Vagina (tissue), 2 donors: ENCODE data around the gene MARVELD2.

ENCODE experiments used
- POLR2AphosphoS5 ChIP-seq, 2 donors: sonication (generic); formaldehyde crosslinking; IDR thresholded peaks; one replicate each; pipeline ENCODE4 v1.9.0; 2017; ENCODE audit warnings: antibody characterized with exemption in 2 of 2, mild to moderate bottlenecking in 2 of 2, low read depth in 1 of 2; ENCODE audit not compliant: insufficient read depth in 1 of 2
- TF ChIP-seq, protein P1 (sequence below), 3 experiments: fragments of 450-650 bp in 2 of 3; fragments of 200-600 bp in 1 of 3; sonication (generic) in 1 of 3; IDR thresholded peaks; one replicate each; pipeline ENCODE4 v1.5.1; 2017 to 2019; ENCODE audit warnings: antibody characterized with exemption in 3 of 3, mild to moderate bottlenecking in 2 of 3, moderate library complexity in 2 of 3

DNA sequence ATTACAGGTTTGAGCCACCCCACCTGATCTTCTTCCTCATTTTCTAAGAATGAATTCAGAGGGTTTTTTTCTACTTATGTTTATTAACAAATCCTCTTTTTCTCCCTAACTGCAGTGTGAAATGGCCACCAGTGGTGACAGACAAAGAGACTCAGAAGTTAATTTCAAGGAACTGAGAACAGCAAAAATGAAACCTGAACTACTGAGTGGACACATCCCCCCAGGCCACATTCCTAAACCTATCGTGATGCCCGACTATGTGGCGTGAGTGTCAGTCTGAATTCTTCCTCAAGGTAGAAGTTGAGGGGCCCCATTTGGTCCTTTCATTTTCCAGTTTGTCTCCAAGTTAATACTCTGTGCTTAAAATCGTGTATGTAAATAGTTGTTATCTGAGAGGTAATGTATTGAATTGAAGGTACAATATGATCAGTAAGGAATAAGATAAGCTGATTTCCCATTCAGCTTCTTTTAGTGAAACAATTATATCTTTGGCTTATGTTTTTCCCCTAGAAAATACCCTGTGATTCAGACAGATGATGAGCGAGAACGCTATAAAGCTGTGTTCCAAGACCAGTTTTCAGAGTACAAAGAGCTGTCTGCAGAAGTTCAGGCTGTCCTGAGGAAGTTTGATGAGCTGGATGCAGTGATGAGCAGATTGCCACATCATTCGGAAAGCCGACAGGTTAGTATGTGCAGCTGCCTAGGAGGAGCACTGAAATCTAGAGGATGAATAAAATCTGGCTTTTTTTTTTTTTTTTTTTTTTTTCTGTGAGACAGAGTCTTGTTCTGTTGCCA lies 17.7 kb downstream of the MARVELD2 start:
- TF ChIP-seq, protein P1, sequence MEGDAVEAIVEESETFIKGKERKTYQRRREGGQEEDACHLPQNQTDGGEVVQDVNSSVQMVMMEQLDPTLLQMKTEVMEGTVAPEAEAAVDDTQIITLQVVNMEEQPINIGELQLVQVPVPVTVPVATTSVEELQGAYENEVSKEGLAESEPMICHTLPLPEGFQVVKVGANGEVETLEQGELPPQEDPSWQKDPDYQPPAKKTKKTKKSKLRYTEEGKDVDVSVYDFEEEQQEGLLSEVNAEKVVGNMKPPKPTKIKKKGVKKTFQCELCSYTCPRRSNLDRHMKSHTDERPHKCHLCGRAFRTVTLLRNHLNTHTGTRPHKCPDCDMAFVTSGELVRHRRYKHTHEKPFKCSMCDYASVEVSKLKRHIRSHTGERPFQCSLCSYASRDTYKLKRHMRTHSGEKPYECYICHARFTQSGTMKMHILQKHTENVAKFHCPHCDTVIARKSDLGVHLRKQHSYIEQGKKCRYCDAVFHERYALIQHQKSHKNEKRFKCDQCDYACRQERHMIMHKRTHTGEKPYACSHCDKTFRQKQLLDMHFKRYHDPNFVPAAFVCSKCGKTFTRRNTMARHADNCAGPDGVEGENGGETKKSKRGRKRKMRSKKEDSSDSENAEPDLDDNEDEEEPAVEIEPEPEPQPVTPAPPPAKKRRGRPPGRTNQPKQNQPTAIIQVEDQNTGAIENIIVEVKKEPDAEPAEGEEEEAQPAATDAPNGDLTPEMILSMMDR (IDR thresholded peaks at IDR 0.05) = no peak
- no peak for TF ChIP-seq POLR2AphosphoS5 (IDR thresholded peaks at IDR 0.05; ENCODE audit: insufficient read depth in 1 of 2, low read depth in 1 of 2)
